D721Med (cell line): ENCODE results near the gene RARA.

ENCODE experiments used
- DNase-seq: peaks from one replicate; pipeline ENCODE4 v3.0.0; 2011; ENCODE audit warnings: low spot score; ENCODE audit not compliant: insufficient read length
- FAIRE-seq: peaks from 2 replicates; lab custom pipeline; 2011; peaks lifted over from hg19 to GRCh38; lab: Jason Lieb, UNC
- TF ChIP-seq, protein P1 (sequence below): IDR thresholded peaks from 2 replicates; pipeline ENCODE4 v1.5.1; 2012; ENCODE audit warnings: mild to moderate bottlenecking, control low read depth; ENCODE audit not compliant: insufficient read depth; ENCODE audit errors: missing control alignments

RARA gene

GRCh38 chr17:40317345-40317873 lies 8.4 kb downstream of the RARA start:
- FAIRE-seq (no peak), DNase-seq (no peak)
- TF ChIP-seq, protein P1, sequence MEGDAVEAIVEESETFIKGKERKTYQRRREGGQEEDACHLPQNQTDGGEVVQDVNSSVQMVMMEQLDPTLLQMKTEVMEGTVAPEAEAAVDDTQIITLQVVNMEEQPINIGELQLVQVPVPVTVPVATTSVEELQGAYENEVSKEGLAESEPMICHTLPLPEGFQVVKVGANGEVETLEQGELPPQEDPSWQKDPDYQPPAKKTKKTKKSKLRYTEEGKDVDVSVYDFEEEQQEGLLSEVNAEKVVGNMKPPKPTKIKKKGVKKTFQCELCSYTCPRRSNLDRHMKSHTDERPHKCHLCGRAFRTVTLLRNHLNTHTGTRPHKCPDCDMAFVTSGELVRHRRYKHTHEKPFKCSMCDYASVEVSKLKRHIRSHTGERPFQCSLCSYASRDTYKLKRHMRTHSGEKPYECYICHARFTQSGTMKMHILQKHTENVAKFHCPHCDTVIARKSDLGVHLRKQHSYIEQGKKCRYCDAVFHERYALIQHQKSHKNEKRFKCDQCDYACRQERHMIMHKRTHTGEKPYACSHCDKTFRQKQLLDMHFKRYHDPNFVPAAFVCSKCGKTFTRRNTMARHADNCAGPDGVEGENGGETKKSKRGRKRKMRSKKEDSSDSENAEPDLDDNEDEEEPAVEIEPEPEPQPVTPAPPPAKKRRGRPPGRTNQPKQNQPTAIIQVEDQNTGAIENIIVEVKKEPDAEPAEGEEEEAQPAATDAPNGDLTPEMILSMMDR, result peak; percentile 51

DNA sequence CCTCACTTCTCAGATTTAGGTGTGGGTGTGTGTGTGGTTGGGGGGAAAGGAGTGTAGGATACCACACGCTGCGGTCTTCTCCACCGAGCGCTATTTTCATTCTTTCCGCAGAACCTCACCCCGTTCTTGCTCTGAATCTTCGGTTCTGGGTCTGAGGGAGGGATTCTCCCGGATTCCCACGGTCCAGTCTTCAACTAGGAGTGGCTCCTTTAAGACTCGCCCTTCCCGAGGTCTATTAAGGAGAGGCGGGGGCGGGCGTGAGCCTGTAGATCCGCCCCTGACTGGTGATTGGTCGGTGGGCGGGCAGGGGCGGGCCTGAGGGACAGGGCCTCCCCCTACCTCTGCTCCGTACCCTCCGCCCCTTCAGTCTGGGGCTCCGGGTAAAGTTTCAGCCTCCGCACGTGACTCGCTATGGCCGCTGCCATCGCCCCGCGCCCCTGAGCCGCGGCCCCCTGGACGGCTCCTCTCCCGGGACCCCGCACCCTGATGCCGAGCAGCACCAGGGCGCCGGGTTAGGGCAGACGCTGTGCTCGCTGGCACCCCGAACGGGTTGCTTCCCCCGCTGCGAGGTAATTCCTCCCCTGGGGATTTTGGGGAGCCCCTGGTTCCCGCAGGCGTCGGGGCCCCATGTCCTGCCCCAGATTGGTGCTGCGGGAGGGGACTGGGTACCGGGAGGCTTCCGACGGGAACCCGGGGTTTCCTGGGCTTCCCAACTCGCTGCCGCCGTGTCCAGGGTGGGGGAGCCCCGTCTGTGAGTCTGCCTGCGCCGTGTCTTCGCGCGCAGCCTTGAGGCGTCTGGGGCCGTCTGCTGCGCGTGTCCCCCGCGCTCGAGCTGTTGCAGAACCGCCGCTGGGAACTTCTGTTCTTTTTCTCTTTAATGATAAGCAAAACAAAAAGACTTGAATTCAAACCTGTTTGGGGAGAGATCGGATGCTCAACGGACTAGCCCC lies 9.2 kb downstream of the RARA start:
- TF ChIP-seq, protein P1, result no peak
- no peak for FAIRE-seq
- DNase-seq, result peak; percentile 99

GRCh38 chr17:40318830-40319391 lies 9.9 kb downstream of the RARA start:
- TF ChIP-seq, protein P1, result no peak
- FAIRE-seq, result no peak
- no peak for DNase-seq

DNA sequence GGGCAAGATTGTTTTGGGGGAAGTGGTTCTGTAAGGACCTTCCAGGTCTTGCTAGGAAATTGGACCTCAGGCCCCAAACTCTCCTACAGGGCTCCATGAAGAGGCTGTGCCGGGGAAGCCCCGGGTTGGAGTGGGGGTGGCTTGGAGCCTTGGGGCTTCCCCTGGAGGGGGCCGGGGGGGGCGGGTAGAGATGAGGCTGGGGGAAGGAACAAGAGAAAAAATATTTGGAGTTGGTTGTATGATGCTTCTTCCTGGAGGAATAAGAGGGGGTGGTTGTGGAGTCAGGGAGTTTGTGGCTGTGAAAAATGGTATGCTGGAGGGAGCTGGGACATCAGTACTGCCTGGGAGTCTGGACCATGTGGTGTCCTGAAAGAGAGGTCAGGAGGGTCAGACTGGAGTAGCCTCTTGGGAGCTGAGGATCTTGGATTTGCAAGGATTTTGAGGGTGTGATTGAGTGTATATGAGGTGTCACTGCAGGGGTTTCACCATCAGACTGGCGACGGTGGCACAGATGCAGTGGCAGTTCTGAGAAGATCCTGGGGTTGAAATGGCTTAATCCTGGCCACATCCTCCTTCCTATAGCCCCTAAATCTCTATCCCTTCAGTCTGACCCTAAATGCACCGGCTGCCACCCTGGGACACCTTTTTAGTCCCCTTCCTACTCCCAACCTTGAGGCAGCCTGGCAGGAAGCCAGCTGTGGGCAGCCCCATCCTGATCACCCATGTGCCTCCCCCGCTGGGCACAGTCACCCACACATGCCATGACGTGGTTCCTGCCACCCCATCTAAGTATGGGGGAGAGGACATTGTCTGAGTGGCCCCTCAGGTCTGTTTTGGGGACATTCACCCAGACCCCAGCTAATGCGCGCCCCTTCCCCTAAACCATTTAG lies 10.9 kb downstream of the RARA start:
- FAIRE-seq (no peak), DNase-seq (no peak)
- TF ChIP-seq, protein P1, result no peak

GRCh38 chr17:40320756-40321523 lies 12.0 kb downstream of the RARA start:
- DNase-seq (no peak), FAIRE-seq (no peak)
- TF ChIP-seq, protein P1, result no peak

- TF ChIP-seq, protein P1, result no peak
- DNase-seq (no peak), FAIRE-seq (no peak)
These were observed 12.5 kb downstream of the RARA start for GRCh38 chr17:40321524-40321929.
